HCT116 (cell line): ENCODE data around the gene LRRTM2. TPM values are rescaled to one million over a fixed set of nuclear protein-coding genes. Genes with fewer than 3 reads are reported as not detected.

Experiments
- ATAC-seq: fragments of 200-7000 bp; cut with Tn5 transposase; 2 replicates; pipeline ENCODE4 v1.9.1; 2020; ENCODE audit warnings: mild to moderate bottlenecking, moderate library complexity
- BruUV-seq: library from RNA; stranded (reverse); fragments of 400-500 nt; replicated peaks from 2 replicates; lab custom pipeline; 2021; lab: Mats Ljungman, UMichigan
- CTCF ChIA-PET: fragments of 300-600 bp; sonication (Branson Sonifier 250); formaldehyde crosslinking; loops from one replicate; lab custom pipeline; 2021; ENCODE audit warnings: antibody characterized with exemption; lab: Charles Lee
- POLR2A ChIA-PET: fragments of 300-600, 350-600 bp; sonication (Branson Sonifier 250); formaldehyde crosslinking; loops from one replicate; lab custom pipeline; 2021; ENCODE audit warnings: antibody characterized with exemption; lab: Charles Lee
- RAD21 ChIA-PET, 2 experiments: fragments of 300-600 bp; sonication (Branson Sonifier 250); formaldehyde crosslinking; loops; one replicate each; lab custom pipeline; 2023; ENCODE audit warnings: low total read pairs in 2 of 2; ENCODE audit not compliant: uncharacterized antibody in 2 of 2, unreplicated experiment in 2 of 2, low non-redundant PET in 1 of 2; lab: Charles Lee
- DNase-seq: peaks from one replicate; pipeline ENCODE4 v3.0.0-alpha.2; 2010; ENCODE audit warnings: low read depth, low spot score
- H2AFZ ChIP-seq: fragments of 200-600 bp; shearing (Covaris generic), sonication (generic); 2 replicates; pipeline ENCODE4 v1.6.1; 2017; ENCODE audit warnings: low read depth, mixed run types, mixed read lengths, antibody characterized with exemption, low read length; ENCODE audit not compliant: poor library complexity, severe bottlenecking
- H3K27ac ChIP-seq: 2 replicates; pipeline ENCODE4 v1.5.1; 2012; ENCODE audit warnings: low read depth, low read length
- H3K27me3 ChIP-seq: fragments of 200-600 bp; sonication (generic); 2 replicates; pipeline ENCODE4 v1.6.1; 2016; ENCODE audit warnings: mixed run types, low read length, mixed read lengths; ENCODE audit not compliant: insufficient read depth
- H3K36me3 ChIP-seq, 2 experiments: fragments of 200-500 bp in 1 of 2; fragments of 200-600 bp in 1 of 2; sonication (Bioruptor generic) in 1 of 2; sonication (generic) in 1 of 2; 2 replicates each; pipeline versions ENCODE4 v1.5.1 to v1.6.1; 2014 to 2016; ENCODE audit warnings: low read length in 2 of 2, inconsistent platforms in 1 of 2, mixed read lengths in 1 of 2, mixed run types in 1 of 2; ENCODE audit not compliant: insufficient read depth in 2 of 2, control insufficient read depth in 1 of 2
- H3K4me1 ChIP-seq, 2 experiments: fragments of 200-600 bp in 1 of 2; sonication (generic) in 1 of 2; 2 replicates each; pipeline versions ENCODE4 v1.5.1 to v1.6.1; 2012 to 2017; ENCODE audit warnings: low read length in 2 of 2, inconsistent platforms in 1 of 2, mild to moderate bottlenecking in 1 of 2, mixed read lengths in 1 of 2, mixed run types in 1 of 2, moderate library complexity in 1 of 2; ENCODE audit not compliant: insufficient read depth in 2 of 2, control insufficient read depth in 1 of 2
- H3K4me2 ChIP-seq: fragments of 200-600 bp; sonication (generic); 2 replicates; pipeline ENCODE4 v1.6.1; 2017; ENCODE audit warnings: mixed run types, low read length, mixed read lengths
- H3K4me3 ChIP-seq, 2 experiments: fragments of 200-600 bp in 1 of 2; sonication (generic) in 1 of 2; replicated peaks in 1 of 2; 2 replicates each; pipeline ENCODE4 v1.5.1; 2011 to 2016; ENCODE audit warnings: low read length in 2 of 2, control low read depth in 1 of 2, low read depth in 1 of 2, mild to moderate bottlenecking in 1 of 2, mixed read lengths in 1 of 2, mixed run types in 1 of 2
- H3K79me2 ChIP-seq: fragments of 200-600 bp; sonication (generic); 2 replicates; pipeline ENCODE4 v1.6.1; 2017; ENCODE audit warnings: mild to moderate bottlenecking, mixed run types, low read length, moderate library complexity, mixed read lengths; ENCODE audit not compliant: insufficient read depth
- H3K9ac ChIP-seq: fragments of 200-600 bp; sonication (generic); 2 replicates; pipeline ENCODE4 v1.6.1; 2016; ENCODE audit warnings: low read length, mixed read lengths
- H3K9me2 ChIP-seq: fragments of 200-600 bp; sonication (generic), shearing (Covaris generic); 2 replicates; pipeline ENCODE4 v1.6.1; 2017; ENCODE audit warnings: mixed run types, mild to moderate bottlenecking, moderate library complexity; ENCODE audit not compliant: insufficient read depth
- H3K9me3 ChIP-seq, 2 experiments: fragments of 200-500 bp in 1 of 2; fragments of 200-600 bp in 1 of 2; sonication (Bioruptor generic) in 1 of 2; sonication (generic) in 1 of 2; 2 replicates each; pipeline ENCODE4 v1.6.1; 2014 to 2017; ENCODE audit warnings: low read length in 2 of 2, mixed read lengths in 2 of 2, inconsistent platforms in 1 of 2, low read depth in 1 of 2, mild to moderate bottlenecking in 1 of 2, mixed run types in 1 of 2, moderate library complexity in 1 of 2; ENCODE audit not compliant: control insufficient read depth in 1 of 2, insufficient read depth in 1 of 2
- H4K20me1 ChIP-seq: fragments of 200-600 bp; sonication (generic), shearing (Covaris generic); 2 replicates; pipeline ENCODE4 v1.6.1; 2017; ENCODE audit warnings: mixed run types, mild to moderate bottlenecking, moderate library complexity; ENCODE audit not compliant: insufficient read depth
- EGR1 ChIP-seq: IDR thresholded peaks from 2 replicates; pipeline ENCODE4 v1.6.1; 2012; ENCODE audit warnings: low read depth
- EZH2phosphoT487 ChIP-seq: fragments of 200-600 bp; IDR thresholded peaks from 2 replicates; pipeline ENCODE4 v1.6.1; 2018; ENCODE audit warnings: antibody characterized with exemption, borderline replicate concordance
- JUND ChIP-seq: IDR thresholded peaks from 2 replicates; pipeline ENCODE4 v1.6.1; 2012
- POLR2A ChIP-seq: IDR thresholded peaks from 2 replicates; pipeline ENCODE4 v1.7.0; 2011; ENCODE audit warnings: borderline replicate concordance; ENCODE audit not compliant: insufficient read depth, insufficient read length; ENCODE audit errors: extremely low read depth
- RAD21 ChIP-seq: IDR thresholded peaks from 2 replicates; pipeline ENCODE4 v1.6.1; 2012; ENCODE audit warnings: low read depth, mild to moderate bottlenecking
- REST ChIP-seq: IDR thresholded peaks from 2 replicates; pipeline ENCODE4 v1.6.1; 2012; ENCODE audit warnings: low read depth
- SIN3A ChIP-seq: IDR thresholded peaks from 2 replicates; pipeline ENCODE4 v1.6.1; 2012; ENCODE audit warnings: low read depth
- ZBTB33 ChIP-seq: IDR thresholded peaks from 2 replicates; pipeline ENCODE4 v1.6.1; 2011; ENCODE audit warnings: mild to moderate bottlenecking, low read length, moderate library complexity; ENCODE audit not compliant: insufficient replicate concordance; ENCODE audit errors: extremely low read depth
- ZFX ChIP-seq: fragments of 450-650 bp; IDR thresholded peaks from 2 replicates; pipeline ENCODE4 v1.6.1; 2017
- intact Hi-C: fragments of 100-400 bp; cut with micrococcal nuclease; formaldehyde crosslinking; loops from 2 replicates; pipeline ENCODE4 v1.10.0; 2022
- total RNA-seq: library from RNA; stranded (reverse); gene quantifications from one replicate; pipeline ENCODE4 v1.2.1, GENCODE V29; 2021; ENCODE audit not compliant: unreplicated experiment

Gene LRRTM2
- total RNA-seq, 1 experiment from 2014 or later: not detected

GRCh38 chr5:138872841-138873465 lies 2.2 kb downstream of the LRRTM2 start:
- H3K9ac ChIP-seq: no peak overlapping the region
- no peak overlapping the region for H3K4me2 ChIP-seq
- no peak for DNase-seq
- H2AFZ ChIP-seq: no peak overlapping the region
- ATAC-seq: no peak
- intact Hi-C loops: no loop called here
- no peak overlapping the region for H3K27ac ChIP-seq
- H3K4me3 ChIP-seq: no peak overlapping the region
- H3K9me2 ChIP-seq: no peaks in the 10 kb centered on the region
- H3K27me3 ChIP-seq: no peaks in the 10 kb centered on the region
- H3K79me2 ChIP-seq: peaks cover 90% of the 10 kb centered on the region
- BruUV-seq: no TSS peak
- POLR2A ChIA-PET: interaction anchor here (1.2 kb wide), 1 partner anchor 13 kb away, joined by 4 read pairs; no protein-coding TSS in a partner anchor
- no peaks in the 10 kb centered on the region for H3K36me3 ChIP-seq
- CTCF ChIA-PET: no interaction called here
- peaks cover 15% of the 10 kb centered on the region; the same call in 1 of the 2 replicates for H4K20me1 ChIP-seq
- H3K9me3 ChIP-seq: no peaks in the 10 kb centered on the region
- RAD21 ChIA-PET: no interaction called here
- TF ChIP-seq EZH2phosphoT487: no peak
- no peak for TF ChIP-seq RAD21
- no peak for TF ChIP-seq ZBTB33
- TF ChIP-seq SIN3A: no peak
- TF ChIP-seq ZFX: no peak
- no peak for TF ChIP-seq EGR1
- no peak for TF ChIP-seq REST
- no peak for TF ChIP-seq JUND
- TF ChIP-seq POLR2A: no peak
- H3K4me1 ChIP-seq: peaks cover 13 to 15% of the 10 kb centered on the region in 2 experiments
